ENCODE data around the gene C16orf54. TPM values are rescaled to one million over a fixed set of nuclear protein-coding genes. Genes with fewer than 3 reads are reported as not detected.
"Not testable (repeated sequence)": the region's sequence is repeated elsewhere in the genome, so short reads cannot be mapped to it uniquely, and the experiment has no call there.

The C16orf54 gene
- total RNA-seq, 1 experiment from 2014 or later: not detected

- Histone ChIP-seq H3K4me3 (no peak overlapping the region), H3K27me3 (no peaks in the 10 kb centered on the region), H3K9me3 (replicated peaks) (no peaks in the 10 kb centered on the region), H3K4me1 (no peaks in the 10 kb centered on the region), H3K36me3 (no peaks in the 10 kb centered on the region), H3K27ac (no peak overlapping the region)
- no peak for DNase-seq
Observed at GRCh38 chr16:29712809-29713208, 33.0 kb downstream of the C16orf54 start.

- Histone ChIP-seq H3K9me3 (replicated peaks) (no peaks in the 10 kb centered on the region), H3K4me3 (peak overlapping the region; percentile 4; the same call in 1 of the 2 replicates), H3K27ac (no peak overlapping the region), H3K27me3 (no peaks in the 10 kb centered on the region), H3K36me3 (no peaks in the 10 kb centered on the region), H3K4me1 (no peaks in the 10 kb centered on the region)
- peak; percentile 42 to 79 for DNase-seq
Observed at GRCh38 chr16:29710227-29711219, 35.3 kb downstream of the C16orf54 start.

GRCh38 chr16:29709657-29710056 is 36.1 kb downstream of the C16orf54 start:
- not testable (repeated sequence) for H3K27ac ChIP-seq; DNase-seq; H3K36me3 ChIP-seq; H3K27me3 ChIP-seq; H3K4me3 ChIP-seq; H3K9me3 ChIP-seq (replicated peaks); H3K4me1 ChIP-seq

GRCh38 chr16:29708917-29709600 is 36.7 kb downstream of the C16orf54 start:
- H3K36me3 ChIP-seq: no peaks in the 10 kb centered on the region
- DNase-seq: no peak
- no peaks in the 10 kb centered on the region for H3K4me1 ChIP-seq
- no peak overlapping the region for H3K27ac ChIP-seq
- no peaks in the 10 kb centered on the region for H3K27me3 ChIP-seq
- H3K4me3 ChIP-seq: no peak overlapping the region
- no peaks in the 10 kb centered on the region for H3K9me3 ChIP-seq (replicated peaks)

- H3K4me3 ChIP-seq; H3K27ac ChIP-seq; H3K36me3 ChIP-seq; DNase-seq; H3K27me3 ChIP-seq; H3K9me3 ChIP-seq (replicated peaks); H3K4me1 ChIP-seq: not testable (repeated sequence)
Observed at GRCh38 chr16:29707160-29707559, 38.6 kb downstream of the C16orf54 start.

GRCh38 chr16:29705030-29705429 is 40.8 kb downstream of the C16orf54 start:
- Histone ChIP-seq H3K36me3 (no peaks in the 10 kb centered on the region), H3K9me3 (replicated peaks) (no peaks in the 10 kb centered on the region), H3K4me3 (no peak overlapping the region), H3K27ac (no peak overlapping the region), H3K4me1 (no peaks in the 10 kb centered on the region), H3K27me3 (no peaks in the 10 kb centered on the region)
- no peak for DNase-seq

- DNase-seq: no peak
- no peaks in the 10 kb centered on the region for H3K27me3 ChIP-seq
- H3K27ac ChIP-seq: no peak overlapping the region
- H3K9me3 ChIP-seq (replicated peaks): no peaks in the 10 kb centered on the region
- H3K4me1 ChIP-seq: no peaks in the 10 kb centered on the region
- no peak overlapping the region for H3K4me3 ChIP-seq
- peaks cover 4% of the 10 kb centered on the region for H3K36me3 ChIP-seq
Observed at GRCh38 chr16:29702269-29702668, 43.5 kb downstream of the C16orf54 start.

- no peak for DNase-seq
- Histone ChIP-seq H3K4me1 (no peaks in the 10 kb centered on the region), H3K27ac (no peak overlapping the region), H3K4me3 (no peak overlapping the region), H3K27me3 (no peaks in the 10 kb centered on the region), H3K9me3 (replicated peaks) (no peaks in the 10 kb centered on the region), H3K36me3 (peaks cover 6% of the 10 kb centered on the region)
Observed at GRCh38 chr16:29701214-29701555, 44.6 kb downstream of the C16orf54 start.

- Histone ChIP-seq H3K27ac (no peak overlapping the region), H3K36me3 (peaks cover 6% of the 10 kb centered on the region), H3K27me3 (no peaks in the 10 kb centered on the region), H3K4me1 (no peaks in the 10 kb centered on the region), H3K9me3 (replicated peaks) (no peaks in the 10 kb centered on the region), H3K4me3 (no peak overlapping the region)
- DNase-seq: peak; percentile 66 to 87
Observed at GRCh38 chr16:29700253-29700987, 45.4 kb downstream of the C16orf54 start.

GRCh38 chr16:29699324-29700219 is 46.2 kb downstream of the C16orf54 start:
- H3K4me3 ChIP-seq: no peak overlapping the region
- peaks cover 6% of the 10 kb centered on the region for H3K36me3 ChIP-seq
- no peak for DNase-seq
- no peaks in the 10 kb centered on the region for H3K27me3 ChIP-seq
- H3K4me1 ChIP-seq: peaks cover 5% of the 10 kb centered on the region
- no peaks in the 10 kb centered on the region for H3K9me3 ChIP-seq (replicated peaks)
- no peak overlapping the region for H3K27ac ChIP-seq

- Histone ChIP-seq H3K4me1 (peaks cover 5% of the 10 kb centered on the region), H3K27me3 (no peaks in the 10 kb centered on the region), H3K36me3 (peaks cover 6% of the 10 kb centered on the region), H3K9me3 (replicated peaks) (no peaks in the 10 kb centered on the region), H3K4me3 (no peak overlapping the region), H3K27ac (no peak overlapping the region)
- no peak for DNase-seq
Observed at GRCh38 chr16:29698484-29699323, 47.1 kb downstream of the C16orf54 start.

- Histone ChIP-seq H3K4me3 (no peak overlapping the region), H3K27ac (no peak overlapping the region), H3K4me1 (peaks cover 5% of the 10 kb centered on the region), H3K9me3 (replicated peaks) (no peaks in the 10 kb centered on the region), H3K27me3 (no peaks in the 10 kb centered on the region), H3K36me3 (peaks cover 6% of the 10 kb centered on the region)
- DNase-seq: no peak
Observed at GRCh38 chr16:29698042-29698441, 47.7 kb downstream of the C16orf54 start.

GRCh38 chr16:29697391-29697790 is 48.4 kb downstream of the C16orf54 start:
- DNase-seq: no peak
- Histone ChIP-seq H3K27me3 (no peaks in the 10 kb centered on the region), H3K9me3 (replicated peaks) (no peaks in the 10 kb centered on the region), H3K27ac (no peak overlapping the region), H3K36me3 (peaks cover 6% of the 10 kb centered on the region), H3K4me3 (no peak overlapping the region), H3K4me1 (peaks cover 5% of the 10 kb centered on the region)

Data from SJCRH30 (cell line).